Keratinocyte (primary cell): ENCODE data around the gene NELL1. TPM values are rescaled to one million over a fixed set of nuclear protein-coding genes. Genes with fewer than 3 reads are reported as not detected.

Experiments
- DNase-seq: peaks from one replicate; pipeline ENCODE4 v3.0.0-alpha.2; 2011; ENCODE audit warnings: low read depth, missing footprints, low spot score
- FAIRE-seq: peaks from 2 replicates; lab custom pipeline; 2011; peaks lifted over from hg19 to GRCh38; lab: Jason Lieb, UNC
- H2AFZ ChIP-seq: 2 replicates; pipeline ENCODE4 v1.6.0; 2012; ENCODE audit warnings: low read length, control low read depth, inconsistent platforms; ENCODE audit not compliant: control insufficient read depth
- H3K27ac ChIP-seq: 2 replicates; pipeline ENCODE4 v1.5.1; 2011; ENCODE audit warnings: low read length; ENCODE audit not compliant: control insufficient read depth, insufficient read depth
- H3K27me3 ChIP-seq: 3 replicates; pipeline ENCODE4 v1.6.0; 2011; ENCODE audit warnings: low read length; ENCODE audit not compliant: control insufficient read depth, insufficient read depth; ENCODE audit errors: extremely low read depth
- H3K36me3 ChIP-seq, 2 experiments: 2 replicates in 1 of 2; 3 replicates in 1 of 2; pipeline ENCODE4 v1.5.1; 2011; ENCODE audit warnings: low read length in 2 of 2, mild to moderate bottlenecking in 1 of 2; ENCODE audit not compliant: control insufficient read depth in 2 of 2, insufficient read depth in 2 of 2; ENCODE audit errors: extremely low read depth in 1 of 2
- H3K4me1 ChIP-seq: 3 replicates; pipeline ENCODE4 v1.5.1; 2011; ENCODE audit warnings: low read length; ENCODE audit not compliant: control insufficient read depth, insufficient read depth; ENCODE audit errors: extremely low read depth
- H3K4me2 ChIP-seq: 3 replicates; pipeline ENCODE4 v1.6.0; 2011; ENCODE audit warnings: low read depth, low read length; ENCODE audit not compliant: control insufficient read depth, insufficient read depth; ENCODE audit errors: extremely low read depth
- H3K4me3 ChIP-seq, 3 experiments: fragments of 200-600 bp in 1 of 3; sonication (generic) in 1 of 3; 2 replicates in 2 of 3; 3 replicates in 1 of 3; pipeline ENCODE4 v1.5.1; 2011 to 2016; ENCODE audit warnings: low read length in 3 of 3, mild to moderate bottlenecking in 3 of 3, control low read depth in 2 of 3, inconsistent platforms in 1 of 3, low read depth in 1 of 3, mixed read lengths in 1 of 3, mixed run types in 1 of 3, moderate library complexity in 1 of 3; ENCODE audit not compliant: control insufficient read depth in 2 of 3, insufficient read depth in 2 of 3; ENCODE audit errors: extremely low read depth in 1 of 3
- H3K79me2 ChIP-seq: 2 replicates; pipeline ENCODE4 v1.6.0; 2012; ENCODE audit warnings: low read length; ENCODE audit not compliant: control insufficient read depth, insufficient read depth
- H3K9ac ChIP-seq: 3 replicates; pipeline ENCODE4 v1.6.0; 2011; ENCODE audit warnings: low read length; ENCODE audit not compliant: control insufficient read depth, insufficient read depth; ENCODE audit errors: extremely low read depth
- H3K9me1 ChIP-seq: 3 replicates; pipeline ENCODE4 v1.6.0; 2011; ENCODE audit warnings: low read length; ENCODE audit not compliant: control insufficient read depth, insufficient read depth; ENCODE audit errors: extremely low read depth
- H3K9me3 ChIP-seq: 2 replicates; pipeline ENCODE4 v1.5.1; 2012; ENCODE audit warnings: low read depth, low read length; ENCODE audit not compliant: control insufficient read depth
- H4K20me1 ChIP-seq: 3 replicates; pipeline ENCODE4 v1.6.0; 2011; ENCODE audit warnings: low read length; ENCODE audit not compliant: control insufficient read depth, insufficient read depth; ENCODE audit errors: extremely low read depth
- EZH2 ChIP-seq: IDR thresholded peaks from one replicate; pipeline ENCODE4 v1.6.1; 2012; ENCODE audit warnings: inconsistent platforms, mild to moderate bottlenecking, low read length, moderate library complexity
- dilution Hi-C: fragments of 300-500 bp; cut with MboI; formaldehyde crosslinking; loops from one replicate; pipeline ENCODE4 v1.7.0; 2020; ENCODE audit warnings: low sequenced_read_pairs; ENCODE audit not compliant: extremely low pct_ligation_motif_present
- polyA plus RNA-seq, 5 experiments: library from polyadenylated mRNA; depleted of rRNA in 3 of 5; stranded (reverse) in 3 of 5; stranded (forward) in 1 of 5; unstranded in 1 of 5; fragments of >200 nt; gene quantifications; 1 replicate in 1 of 5; 2 replicates in 3 of 5; 3 replicates in 1 of 5; pipeline versions ENCODE4 v1.2.1 to v1.2.3, GENCODE V29; 2011 to 2012; ENCODE audit warnings: missing spikeins in 2 of 5, low read depth in 1 of 5, low replicate concordance in 1 of 5
- TF ChIP-seq, protein P1 (sequence below), 3 experiments: IDR thresholded peaks in 1 of 3; conservative IDR thresholded peaks in 1 of 3; optimal IDR thresholded peaks in 1 of 3; 2 replicates in 2 of 3; 3 replicates in 1 of 3; pipeline versions ENCODE3 to v1.5.1; 2011; ENCODE audit warnings: low read length in 3 of 3, mild to moderate bottlenecking in 3 of 3, moderate library complexity in 2 of 3, control low read depth in 1 of 3, inconsistent platforms in 1 of 3; ENCODE audit not compliant: insufficient read depth in 2 of 3; ENCODE audit errors: extremely low read depth in 1 of 3

NELL1 gene
- polyA plus RNA-seq, 1 donor (not counting 4 experiments of a cell fraction or from before 2014, with no cell fraction given), result not detected

GRCh38 chr11:20980736-20981135 is 311.4 kb downstream of the NELL1 start:
- dilution Hi-C loops, result no loop called here
- Histone ChIP-seq H3K4me3 (no peak overlapping the region), H3K4me1 (no peaks in the 10 kb centered on the region), H3K9ac (no peak overlapping the region), H3K9me3 (peaks cover 3% of the 10 kb centered on the region), H3K79me2 (no peaks in the 10 kb centered on the region), H3K9me1 (no peaks in the 10 kb centered on the region), H4K20me1 (no peaks in the 10 kb centered on the region), H3K4me2 (no peak overlapping the region), H3K27ac (no peak overlapping the region), H2AFZ (no peak overlapping the region), H3K36me3 (no peaks in the 10 kb centered on the region), H3K27me3 (no peaks in the 10 kb centered on the region)
- DNase-seq (no peak), FAIRE-seq (no peak)
- TF ChIP-seq, protein P1, sequence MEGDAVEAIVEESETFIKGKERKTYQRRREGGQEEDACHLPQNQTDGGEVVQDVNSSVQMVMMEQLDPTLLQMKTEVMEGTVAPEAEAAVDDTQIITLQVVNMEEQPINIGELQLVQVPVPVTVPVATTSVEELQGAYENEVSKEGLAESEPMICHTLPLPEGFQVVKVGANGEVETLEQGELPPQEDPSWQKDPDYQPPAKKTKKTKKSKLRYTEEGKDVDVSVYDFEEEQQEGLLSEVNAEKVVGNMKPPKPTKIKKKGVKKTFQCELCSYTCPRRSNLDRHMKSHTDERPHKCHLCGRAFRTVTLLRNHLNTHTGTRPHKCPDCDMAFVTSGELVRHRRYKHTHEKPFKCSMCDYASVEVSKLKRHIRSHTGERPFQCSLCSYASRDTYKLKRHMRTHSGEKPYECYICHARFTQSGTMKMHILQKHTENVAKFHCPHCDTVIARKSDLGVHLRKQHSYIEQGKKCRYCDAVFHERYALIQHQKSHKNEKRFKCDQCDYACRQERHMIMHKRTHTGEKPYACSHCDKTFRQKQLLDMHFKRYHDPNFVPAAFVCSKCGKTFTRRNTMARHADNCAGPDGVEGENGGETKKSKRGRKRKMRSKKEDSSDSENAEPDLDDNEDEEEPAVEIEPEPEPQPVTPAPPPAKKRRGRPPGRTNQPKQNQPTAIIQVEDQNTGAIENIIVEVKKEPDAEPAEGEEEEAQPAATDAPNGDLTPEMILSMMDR (optimal IDR thresholded peaks at IDR 0.05 in 1 of 3, IDR thresholded peaks at IDR 0.05 in 1 of 3, conservative IDR thresholded peaks at IDR 0.05 in 1 of 3; ENCODE audit: extremely low read depth in 1 of 3, insufficient read depth in 2 of 3, low read length in 3 of 3), result no peak
- no peak for TF ChIP-seq EZH2

DNA sequence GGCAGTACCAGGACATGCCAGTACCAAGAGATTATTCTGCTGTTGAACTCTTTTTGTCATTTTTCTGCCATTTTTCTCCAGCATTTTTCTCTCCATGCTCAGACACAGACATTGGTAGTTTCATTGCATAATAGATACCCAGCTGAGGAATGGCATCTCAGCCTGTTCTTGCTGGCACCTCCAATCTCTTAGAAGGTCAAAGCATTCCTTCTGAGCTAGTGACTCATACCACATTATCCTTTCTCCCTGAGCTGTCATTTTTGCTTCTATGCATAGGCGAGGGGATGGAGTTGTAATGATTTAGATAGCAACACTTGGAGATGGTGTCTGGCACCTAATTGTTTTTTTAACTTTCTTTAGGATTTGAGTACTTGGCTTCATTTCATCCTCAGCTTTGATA is 321.1 kb downstream of the NELL1 start:
- no peak for FAIRE-seq
- no peaks in the 10 kb centered on the region for H4K20me1 ChIP-seq

More for the DNA sequence above, 321.1 kb downstream of the NELL1 start:
- H2AFZ ChIP-seq, result no peak overlapping the region
- no peak for TF ChIP-seq EZH2
- TF ChIP-seq, protein P1 (optimal IDR thresholded peaks at IDR 0.05 in 1 of 3, IDR thresholded peaks at IDR 0.05 in 1 of 3, conservative IDR thresholded peaks at IDR 0.05 in 1 of 3; ENCODE audit: extremely low read depth in 1 of 3, insufficient read depth in 2 of 3, low read length in 3 of 3), result no peak
- H3K9me1 ChIP-seq, result no peaks in the 10 kb centered on the region
- H3K79me2 ChIP-seq, result no peaks in the 10 kb centered on the region
- DNase-seq, result no peak
- H3K9ac ChIP-seq, result no peak overlapping the region
- no peaks in the 10 kb centered on the region for H3K27me3 ChIP-seq
- no peaks in the 10 kb centered on the region for H3K9me3 ChIP-seq
- dilution Hi-C loops, result no loop called here
- H3K4me2 ChIP-seq, result no peak overlapping the region
- H3K4me1 ChIP-seq, result no peaks in the 10 kb centered on the region
- H3K27ac ChIP-seq, result no peak overlapping the region
- no peak overlapping the region for H3K4me3 ChIP-seq
- no peaks in the 10 kb centered on the region for H3K36me3 ChIP-seq
